Psoas muscle (tissue), 8 donors: Measurements from ENCODE around the gene GPNMB. TPM values are rescaled to one million over a fixed set of nuclear protein-coding genes. Genes with fewer than 3 reads are reported as not detected.

Source experiments
- ATAC-seq, 4 donors: fragments of 200-7000 bp; cut with Tn5 transposase; one replicate each; pipeline ENCODE4 v1.9.1; 2020; ENCODE audit warnings: moderate library complexity in 3 of 4, mild to moderate bottlenecking in 2 of 4
- DNase-seq, 2 donors: peaks; one replicate each; pipeline ENCODE4 v3.0.0-alpha.2; 2020
- H3K27ac ChIP-seq: fragments of 200-600 bp; one replicate; pipeline ENCODE4 v1.8.0; 2022
- H3K27me3 ChIP-seq, 3 donors: fragments of 200-600 bp in 1 of 3; one replicate each; pipeline versions ENCODE4 v1.6.1 to v1.8.0; 2013 to 2022; ENCODE audit warnings: low read length in 2 of 3, mild to moderate bottlenecking in 2 of 3, moderate library complexity in 1 of 3; ENCODE audit not compliant: insufficient read depth in 3 of 3
- H3K36me3 ChIP-seq, 2 donors: fragments of 200-600 bp in 1 of 2; one replicate each; pipeline versions ENCODE4 v1.6.1 to v1.8.0; 2013 to 2022; ENCODE audit warnings: low read depth in 1 of 2, mild to moderate bottlenecking in 1 of 2, moderate library complexity in 1 of 2; ENCODE audit not compliant: insufficient read depth in 1 of 2
- H3K4me1 ChIP-seq: fragments of 200-600 bp; one replicate; pipeline ENCODE4 v1.8.0; 2022
- H3K4me3 ChIP-seq: fragments of 200-600 bp; one replicate; pipeline ENCODE4 v1.8.0; 2022; ENCODE audit warnings: mild to moderate bottlenecking
- H3K9me3 ChIP-seq: fragments of 200-600 bp; one replicate; pipeline ENCODE4 v1.8.0; 2022
- WGBS, 3 donors: extraction: QIAGEN DNeasy Blood & Tissue Kit; methylation state at CpG; one replicate each; pipeline versions ENCODE4 v1.1.6 to v1.1.7; 2013; 5-methylcytosine and 5-hydroxymethylcytosine counted together
- intact Hi-C, 2 donors: fragments of 100-400 bp; cut with DNase I; formaldehyde crosslinking; loops; one replicate each; pipeline versions ENCODE4 v1.11.0 to v1.14.2; 2022
- polyA plus RNA-seq, 3 donors: library from polyadenylated mRNA; stranded (reverse); fragments of 200-250 nt; gene quantifications; one replicate each; pipeline ENCODE4 v1.2.3, GENCODE V29; 2013
- total RNA-seq, 4 donors: library from RNA; stranded (reverse); fragmentation: NEBNext Ultra II Directional in 2 of 4; extraction: Animal tissue kit (Norgen Biotek cat#: 25700) in 2 of 4; gene quantifications; one replicate each; pipeline versions ENCODE4 v1.2.1 to v1.2.4, GENCODE V29; 2021 to 2023
- TF ChIP-seq, protein P1 (sequence below): fragments of 200-600 bp; IDR thresholded peaks from one replicate; pipeline ENCODE4 v1.8.0; 2022; ENCODE audit warnings: antibody characterized with exemption
- donor health status: healthy with polysubstance abuse.
- donor health status: DM: no; HTN: no; CAD: no; lungs with moderate emphysema.
- donor health status: Bipolar disorder and iron deficiency.
- donor health status: healthy.
- donor health status: DM: yes; HTN: yes; CAD: no.
- donor health status: DM: no; HTN: no; CAD: no.
- donor health status: DM: no; HTN: no; CAD: no.
- donor health status: DM: yes; HTN: yes; CAD: no.

The GPNMB gene
- total and polyA plus RNA-seq, 7 donors = 4.3 to 24.9 (median 11.2) TPM

DNA sequence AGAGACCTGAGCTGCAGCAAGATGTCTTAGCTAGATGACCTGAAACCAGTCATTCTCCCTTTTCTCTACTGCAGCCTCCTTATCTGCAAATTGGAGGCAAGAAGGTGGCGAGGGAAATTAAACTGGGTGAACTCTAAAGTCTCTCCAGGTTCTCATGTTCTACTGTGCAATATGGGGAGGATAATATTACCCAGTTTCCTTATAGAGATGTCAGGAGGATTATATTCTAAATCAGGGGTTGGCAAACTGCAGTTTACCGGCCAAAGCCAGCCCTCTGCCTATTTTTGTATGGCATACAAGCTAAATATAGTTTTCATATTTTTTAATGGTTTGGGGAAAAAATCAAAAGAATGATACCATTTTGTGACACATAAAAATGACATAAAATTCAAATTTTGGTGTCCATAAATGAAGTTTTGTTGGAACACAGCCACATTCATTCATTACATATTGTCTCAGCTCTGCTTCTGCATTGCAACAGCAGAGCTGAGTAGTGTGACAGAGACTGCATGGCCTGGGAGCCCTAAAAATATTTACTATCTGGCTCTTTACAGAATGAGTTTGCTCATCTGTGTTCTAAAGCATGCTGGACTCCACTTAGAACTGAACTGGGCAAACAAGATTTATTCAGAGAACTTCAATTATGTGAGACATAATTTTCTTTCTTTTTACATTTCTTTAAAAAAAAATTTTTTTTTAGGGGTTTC is 33.4 kb downstream of the GPNMB start:
- H3K9me3 ChIP-seq = no peaks in the 10 kb centered on the region
- H3K27me3 ChIP-seq = no peaks in the 10 kb centered on the region
- TF ChIP-seq, protein P1, sequence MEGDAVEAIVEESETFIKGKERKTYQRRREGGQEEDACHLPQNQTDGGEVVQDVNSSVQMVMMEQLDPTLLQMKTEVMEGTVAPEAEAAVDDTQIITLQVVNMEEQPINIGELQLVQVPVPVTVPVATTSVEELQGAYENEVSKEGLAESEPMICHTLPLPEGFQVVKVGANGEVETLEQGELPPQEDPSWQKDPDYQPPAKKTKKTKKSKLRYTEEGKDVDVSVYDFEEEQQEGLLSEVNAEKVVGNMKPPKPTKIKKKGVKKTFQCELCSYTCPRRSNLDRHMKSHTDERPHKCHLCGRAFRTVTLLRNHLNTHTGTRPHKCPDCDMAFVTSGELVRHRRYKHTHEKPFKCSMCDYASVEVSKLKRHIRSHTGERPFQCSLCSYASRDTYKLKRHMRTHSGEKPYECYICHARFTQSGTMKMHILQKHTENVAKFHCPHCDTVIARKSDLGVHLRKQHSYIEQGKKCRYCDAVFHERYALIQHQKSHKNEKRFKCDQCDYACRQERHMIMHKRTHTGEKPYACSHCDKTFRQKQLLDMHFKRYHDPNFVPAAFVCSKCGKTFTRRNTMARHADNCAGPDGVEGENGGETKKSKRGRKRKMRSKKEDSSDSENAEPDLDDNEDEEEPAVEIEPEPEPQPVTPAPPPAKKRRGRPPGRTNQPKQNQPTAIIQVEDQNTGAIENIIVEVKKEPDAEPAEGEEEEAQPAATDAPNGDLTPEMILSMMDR = no peak
- H3K36me3 ChIP-seq = peaks cover 0 to 2% of the 10 kb centered on the region in 2 donors
- peak in 3 of 4 donors; percentile 46 to 91 (median 89) for ATAC-seq
- no peak overlapping the region for H3K4me3 ChIP-seq
- peak overlapping the region; percentile 17 for H3K27ac ChIP-seq
- intact Hi-C loops = loop anchor here (5.0 to 10.0 kb wide), 3 partner anchors 252 to 435 kb away; partner anchors contain the start of genes STK31 (in 2 of the 2) and TRA2A (in 1 of the 2)
- WGBS, 3 donors = 30 to 43% (median 30%) methylated on average over 2 of the region's 2 CpGs
- DNase-seq = no peak
- no peaks in the 10 kb centered on the region for H3K4me1 ChIP-seq

DNA sequence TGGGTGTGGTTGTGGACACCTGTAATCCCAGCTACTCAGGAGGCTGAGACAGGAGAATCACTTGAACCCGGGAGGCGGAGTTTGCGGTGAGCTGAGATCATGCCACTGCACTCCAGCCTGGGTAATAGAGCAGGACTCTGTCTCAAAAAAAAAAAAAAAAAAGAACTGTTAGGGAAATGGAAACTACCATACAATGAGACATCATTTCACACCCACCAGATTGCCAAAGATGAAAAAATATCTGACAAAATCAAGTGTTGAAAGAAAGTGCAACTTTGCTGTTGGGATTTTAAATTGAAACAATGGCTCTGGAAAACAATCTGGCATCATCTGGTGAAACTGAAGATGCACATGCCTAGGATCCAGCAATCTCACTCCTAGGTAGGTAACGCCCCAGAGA is 36.5 kb downstream of the GPNMB start:
- DNase-seq = no peak
- no peaks in the 10 kb centered on the region for H3K36me3 ChIP-seq
- intact Hi-C loops = no loop called here
- no peaks in the 10 kb centered on the region for H3K27me3 ChIP-seq
- no peak overlapping the region for H3K27ac ChIP-seq
- no peak overlapping the region for H3K4me3 ChIP-seq
- no peak for ATAC-seq
- TF ChIP-seq, protein P1 = no peak
- H3K4me1 ChIP-seq = no peaks in the 10 kb centered on the region
- 93 to 98% (median 96%) methylated on average over 4 of the region's 4 CpGs for WGBS, 3 donors
- H3K9me3 ChIP-seq = no peaks in the 10 kb centered on the region

DNA sequence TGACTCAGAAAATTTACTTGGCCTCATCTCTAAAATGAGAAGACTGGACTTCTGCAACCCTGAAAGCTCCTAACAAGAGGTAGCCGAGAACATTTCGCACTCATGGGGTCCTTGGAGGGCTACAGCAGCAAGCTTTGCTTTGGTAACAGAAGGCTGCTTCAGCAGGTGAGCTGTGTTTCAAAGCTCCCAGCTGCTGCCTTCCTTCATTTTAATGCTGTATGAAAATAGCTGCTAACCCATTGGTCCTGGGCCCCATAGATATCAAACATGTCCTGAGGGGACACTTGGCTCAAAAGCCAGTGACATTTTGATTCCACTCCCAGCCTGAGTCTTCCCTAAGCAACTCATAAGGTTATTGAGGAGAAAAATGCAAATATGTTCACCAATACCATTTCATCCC is 38.3 kb downstream of the GPNMB start:
- no peak for DNase-seq
- WGBS, 3 donors = 68 to 78% (median 73%) methylated on average over 2 of the region's 2 CpGs
- H3K4me3 ChIP-seq = no peak overlapping the region
- no peak overlapping the region for H3K27ac ChIP-seq
- TF ChIP-seq, protein P1 = no peak
- intact Hi-C loops = no loop called here
- ATAC-seq = no peak
- no peaks in the 10 kb centered on the region for H3K36me3 ChIP-seq
- H3K27me3 ChIP-seq = no peaks in the 10 kb centered on the region
- H3K4me1 ChIP-seq = no peaks in the 10 kb centered on the region
- H3K9me3 ChIP-seq = no peaks in the 10 kb centered on the region

DNA sequence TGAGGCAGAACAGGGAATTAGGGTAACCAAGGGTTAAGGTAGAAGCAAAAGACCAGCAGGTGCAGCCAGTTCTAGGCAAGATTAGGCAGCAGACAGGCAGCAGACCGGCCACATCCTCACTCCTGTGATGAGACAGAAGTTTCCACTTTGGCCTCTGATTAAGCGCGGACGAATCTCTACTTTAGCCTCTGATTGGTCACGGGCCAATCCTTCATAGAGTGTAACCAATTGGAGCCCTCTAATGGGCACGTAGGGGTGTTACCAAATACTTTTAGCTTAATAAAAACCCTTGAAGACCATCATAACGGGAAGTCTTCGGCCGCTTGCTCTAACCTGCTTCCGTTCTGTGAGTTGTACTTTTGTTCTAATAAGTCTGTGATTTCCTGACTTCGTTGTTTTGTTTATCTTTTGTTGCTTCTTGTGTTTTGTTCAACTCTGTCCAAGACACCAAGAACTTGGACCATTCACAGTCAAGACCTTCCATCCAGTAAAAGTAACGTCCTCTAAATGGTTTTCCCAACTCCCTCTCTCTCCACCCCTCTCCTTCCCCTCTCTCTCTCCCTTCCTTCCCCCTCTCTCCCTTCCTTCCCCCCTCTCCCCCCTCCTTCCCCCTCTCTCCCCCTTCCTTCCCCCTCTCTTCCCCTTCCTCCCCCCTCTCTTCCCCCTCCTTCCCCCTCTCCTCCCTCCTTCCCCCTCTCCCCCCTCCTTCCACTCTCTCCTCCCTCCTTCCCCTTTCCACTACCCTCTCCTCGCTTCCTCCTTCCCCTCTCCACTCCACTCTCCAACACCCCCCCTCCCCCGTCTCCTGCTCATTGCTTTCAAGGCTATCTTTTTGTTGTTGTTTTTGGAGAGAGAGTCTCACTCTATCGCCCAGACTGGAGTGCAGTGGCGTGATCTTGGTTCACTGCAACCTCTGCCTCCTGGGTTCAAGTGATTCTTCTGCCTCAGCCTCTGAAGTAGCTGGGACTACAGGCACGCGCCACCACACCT is 39.4 kb downstream of the GPNMB start:
- H3K27me3 ChIP-seq = no peaks in the 10 kb centered on the region
- no peaks in the 10 kb centered on the region for H3K4me1 ChIP-seq
- H3K9me3 ChIP-seq = no peaks in the 10 kb centered on the region
- no peak overlapping the region for H3K4me3 ChIP-seq
- intact Hi-C loops = no loop called here
- no peaks in the 10 kb centered on the region for H3K36me3 ChIP-seq
- peak in 2 of 4 donors; percentile 60 to 76 for ATAC-seq
- TF ChIP-seq, protein P1 = no peak
- DNase-seq = no peak
- 55 to 71% (median 56%) methylated on average over 17 to 18 of the region's 18 CpGs for WGBS, 3 donors
- no peak overlapping the region for H3K27ac ChIP-seq
